ENCODE measurements around the gene ZNF577. TPM values are rescaled to one million over a fixed set of nuclear protein-coding genes. Genes with fewer than 3 reads are reported as not detected.
"Not testable (repeated sequence)": the region's sequence is repeated elsewhere in the genome, so short reads cannot be mapped to it uniquely, and the experiment has no call there.

Gene ZNF577
- 8.5 and 9.0 TPM in 2 replicates for polyA plus RNA-seq (2014; cell fraction: cytosol; rRNA removed)
- polyA plus RNA-seq (2014; cell fraction: nucleus; rRNA removed) = 14.7 and 35.9 TPM in 2 replicates

- peak; percentile 78 for DNase-seq (ENCODE audit: low spot score)
Observed at GRCh38 chr19:51887522-51888498, at the start of gene ZNF577. Gene ZNF577 (minus strand): TSS chr19:51887951. CDS start chr19:51880382, 7,569 bp downstream.

- DNase-seq (ENCODE audit: low spot score) = no peak
Observed at GRCh38 chr19:51931921-51932320, 44.2 kb upstream of the ZNF577 start.

- no peak for DNase-seq (ENCODE audit: low spot score)
Observed at GRCh38 chr19:51927859-51928258, 40.1 kb upstream of the ZNF577 start.

- DNase-seq (ENCODE audit: low spot score) = peak; percentile 89
Observed at GRCh38 chr19:51926784-51927741, 39.3 kb upstream of the ZNF577 start, which contains the start of gene ZNF613. Gene ZNF613 (plus strand): TSS chr19:51927472. CDS start chr19:51936221, 8,749 bp downstream.

- DNase-seq (ENCODE audit: low spot score) = no peak
Observed at GRCh38 chr19:51926426-51926783, 38.7 kb upstream of the ZNF577 start.

- no peak for DNase-seq (ENCODE audit: low spot score)
Observed at GRCh38 chr19:51921949-51922348, 34.2 kb upstream of the ZNF577 start.

GRCh38 chr19:51919606-51920005 is 31.9 kb upstream of the ZNF577 start:
- DNase-seq (ENCODE audit: low spot score) = no peak

- DNase-seq (ENCODE audit: low spot score) = no peak
Observed at GRCh38 chr19:51916167-51916566, 28.4 kb upstream of the ZNF577 start.

- no peak for DNase-seq (ENCODE audit: low spot score)
Observed at GRCh38 chr19:51915324-51915867, 27.6 kb upstream of the ZNF577 start.

GRCh38 chr19:51907981-51908380 is 20.2 kb upstream of the ZNF577 start:
- not testable (repeated sequence) for DNase-seq (ENCODE audit: low spot score)

GRCh38 chr19:51906108-51906507 is 18.4 kb upstream of the ZNF577 start:
- DNase-seq (ENCODE audit: low spot score) = not testable (repeated sequence)

- not testable (repeated sequence) for DNase-seq (ENCODE audit: low spot score)
Observed at GRCh38 chr19:51905639-51906038, 17.9 kb upstream of the ZNF577 start.

- no peak for DNase-seq (ENCODE audit: low spot score)
Observed at GRCh38 chr19:51905206-51905605, 17.5 kb upstream of the ZNF577 start.

- DNase-seq (ENCODE audit: low spot score) = peak; percentile 75
Observed at GRCh38 chr19:51904331-51905165, 16.8 kb upstream of the ZNF577 start, which contains the start of gene ZNF649. Gene ZNF649 (minus strand): TSS chr19:51905017. CDS start chr19:51900107, 4,910 bp downstream.

GRCh38 chr19:51903192-51903591 is 15.4 kb upstream of the ZNF577 start:
- DNase-seq (ENCODE audit: low spot score) = no peak

GRCh38 chr19:51901860-51902259 is 14.1 kb upstream of the ZNF577 start:
- no peak for DNase-seq (ENCODE audit: low spot score)

- DNase-seq (ENCODE audit: low spot score) = no peak
Observed at GRCh38 chr19:51891193-51891747, 3.5 kb upstream of the ZNF577 start.

GRCh38 chr19:51889934-51890333 is 2.2 kb upstream of the ZNF577 start:
- no peak for DNase-seq (ENCODE audit: low spot score)

GRCh38 chr19:51884713-51885112 is 3.0 kb downstream of the ZNF577 start:
- no peak for DNase-seq (ENCODE audit: low spot score)

- no peak for DNase-seq (ENCODE audit: low spot score)
Observed at GRCh38 chr19:51882518-51882917, 5.2 kb downstream of the ZNF577 start.

All from SK-N-DZ (cell line).